HG03558 (cell line): Measurements from ENCODE around the gene PRUNE2.
"Not testable (repeated sequence)": the region's sequence is repeated elsewhere in the genome, so short reads cannot be mapped to it uniquely, and the experiment has no call there.

Source experiments
- ATAC-seq: cut with Tn5 transposase; IDR thresholded peaks from one replicate; pipeline ENCODE4 v1.9.1; 2021; ENCODE audit warnings: moderate number of reproducible peaks; ENCODE audit not compliant: unreplicated experiment; ENCODE audit errors: extremely low read depth

The PRUNE2 gene

DNA sequence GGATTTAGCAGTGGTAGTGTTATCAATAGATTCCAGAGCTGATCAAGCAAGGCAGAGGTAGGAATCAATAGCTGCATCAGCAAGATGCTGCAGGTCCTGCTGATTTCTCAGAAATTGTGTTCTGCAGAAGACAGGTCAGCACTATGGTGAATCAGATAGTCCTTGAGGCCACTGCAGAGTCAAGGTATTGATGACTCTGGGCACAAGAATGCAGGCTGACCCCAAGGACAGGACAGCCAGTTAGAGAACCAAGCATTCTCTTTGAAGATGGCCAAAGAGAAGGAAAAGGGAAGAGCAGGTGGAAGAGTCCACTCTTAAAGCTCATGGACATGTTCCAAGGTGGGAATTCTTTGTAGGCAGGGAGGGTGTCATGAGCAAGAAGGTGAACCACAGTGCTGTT is 28.0 kb downstream of the PRUNE2 start:
- no peak for ATAC-seq

DNA sequence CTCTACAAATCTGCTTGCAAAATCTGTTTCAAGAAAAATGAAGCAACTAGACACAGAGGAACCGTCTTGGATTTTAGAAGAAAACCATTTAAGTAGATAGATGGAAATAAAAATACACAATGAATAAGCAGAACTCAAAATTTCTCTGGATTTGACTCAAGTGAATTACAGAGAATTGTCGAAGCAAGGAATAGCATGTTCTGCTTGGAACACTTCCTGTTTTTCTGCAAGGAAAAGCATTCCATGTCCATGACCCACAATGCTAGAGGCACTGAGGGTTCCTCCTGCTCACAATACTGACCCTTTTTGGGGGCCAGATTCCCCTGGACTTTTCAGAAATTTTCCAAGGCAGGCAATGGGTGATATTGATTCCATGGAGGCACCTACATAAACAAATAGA is 29.8 kb downstream of the PRUNE2 start:
- no peak for ATAC-seq

DNA sequence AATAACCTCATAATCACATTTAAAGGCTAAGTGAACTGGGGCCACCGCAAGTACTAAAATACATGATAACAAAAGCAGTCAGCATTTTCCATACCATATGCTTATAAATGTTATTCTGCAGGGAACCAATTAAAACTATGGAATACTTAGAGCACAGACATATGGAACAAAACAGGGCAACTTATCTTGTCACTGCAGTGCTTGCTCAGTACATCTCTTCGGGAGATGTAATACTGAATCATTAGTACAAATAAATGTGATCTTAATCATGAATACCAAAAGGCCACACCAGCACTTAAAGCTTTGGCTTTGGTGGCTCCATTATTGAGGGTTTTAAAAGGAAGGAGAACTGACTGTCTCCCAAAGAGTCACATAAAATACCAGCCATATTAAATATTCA is 32.1 kb downstream of the PRUNE2 start:
- ATAC-seq: no peak

DNA sequence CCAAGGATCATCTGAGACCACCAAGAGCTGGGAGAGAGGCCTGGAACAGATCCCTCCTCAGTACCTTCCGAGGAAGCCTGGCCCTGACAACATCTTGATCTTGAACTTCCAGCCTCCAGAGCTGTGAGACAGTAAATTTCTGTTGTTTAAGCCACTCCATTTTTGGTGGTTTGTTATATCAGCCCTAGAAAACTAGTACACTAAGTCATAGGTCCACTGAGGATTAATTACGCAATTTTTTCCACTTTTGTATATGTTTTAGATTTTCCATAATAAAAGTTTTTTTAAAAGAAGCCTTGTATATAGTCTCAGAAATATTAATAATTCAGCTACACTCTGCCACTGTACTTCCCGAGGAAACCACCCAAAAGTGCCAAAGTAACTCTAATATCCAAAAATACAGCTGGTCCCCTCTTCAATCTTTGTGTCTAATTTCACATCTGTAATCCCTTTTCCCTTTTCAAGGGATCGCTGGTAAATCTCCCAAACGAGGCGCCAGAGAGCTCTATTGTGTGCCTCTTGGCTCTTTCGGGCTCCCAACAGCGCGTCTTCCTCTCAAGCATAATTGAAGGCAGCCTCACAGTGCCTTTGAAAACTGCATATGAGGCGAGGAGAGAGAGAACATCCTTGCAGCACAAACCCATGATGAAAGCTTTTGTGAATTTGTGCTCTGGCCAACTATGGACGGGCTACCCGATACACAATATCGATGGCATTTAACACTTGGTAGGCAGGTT is 32.7 kb downstream of the PRUNE2 start:
- no peak for ATAC-seq

DNA sequence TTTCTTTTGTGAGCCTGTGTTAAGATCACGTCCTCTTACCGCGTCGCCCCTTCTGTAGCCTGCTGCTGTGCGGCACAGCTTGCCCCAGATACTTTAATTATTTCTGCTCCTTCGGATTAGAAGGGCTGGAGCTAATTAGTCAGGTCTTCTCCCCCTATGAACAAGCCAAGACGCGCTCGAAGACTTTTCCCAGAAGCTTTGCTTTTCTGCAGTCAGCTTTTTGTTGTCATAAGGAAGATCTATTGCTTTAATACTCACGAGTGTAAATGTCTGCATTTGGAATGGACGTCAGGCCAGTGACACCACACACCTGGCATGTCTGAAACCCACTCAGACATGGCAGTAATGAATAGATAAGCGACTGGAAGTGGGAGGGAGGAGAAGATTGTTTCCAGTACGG is 37.0 kb downstream of the PRUNE2 start:
- ATAC-seq: no peak

DNA sequence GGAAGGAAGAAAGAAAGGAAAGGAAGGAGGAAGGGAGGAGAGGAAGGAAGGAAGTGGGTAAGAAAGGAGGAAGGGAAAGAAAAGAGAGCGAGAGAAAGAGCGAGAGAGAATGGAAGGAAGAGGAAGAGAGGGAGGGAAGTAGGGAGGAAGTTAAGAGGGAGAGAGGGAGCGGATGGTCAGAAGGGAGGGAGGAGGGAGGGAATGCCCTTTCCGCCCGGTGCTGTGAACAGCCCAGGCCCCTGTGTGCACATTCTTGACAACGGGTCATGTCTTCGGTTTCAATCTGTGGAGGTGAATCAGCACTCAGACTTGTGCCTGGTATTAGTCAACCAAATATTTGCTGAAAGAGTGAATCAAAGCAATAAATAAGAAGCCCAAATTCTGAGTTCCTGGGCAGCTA is 39.2 kb downstream of the PRUNE2 start:
- no peak for ATAC-seq

DNA sequence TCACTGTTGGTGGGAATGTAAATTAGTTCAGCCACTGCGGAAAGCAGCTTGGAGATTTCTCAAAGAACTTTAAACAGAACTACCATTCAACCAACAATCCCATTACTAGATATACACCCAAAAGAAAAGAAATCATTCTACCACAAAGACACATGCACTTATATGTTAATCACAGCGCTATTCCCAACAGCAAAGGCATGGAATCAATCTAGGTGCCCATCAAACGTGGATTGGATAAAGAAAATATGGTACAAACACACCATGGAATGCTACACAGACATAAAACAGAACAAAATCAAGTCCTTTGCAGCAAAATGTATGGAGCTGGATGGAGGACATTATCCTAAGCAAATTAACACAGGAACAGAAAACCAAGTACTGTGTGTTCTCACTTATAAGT is 42.1 kb downstream of the PRUNE2 start:
- ATAC-seq: no peak

DNA sequence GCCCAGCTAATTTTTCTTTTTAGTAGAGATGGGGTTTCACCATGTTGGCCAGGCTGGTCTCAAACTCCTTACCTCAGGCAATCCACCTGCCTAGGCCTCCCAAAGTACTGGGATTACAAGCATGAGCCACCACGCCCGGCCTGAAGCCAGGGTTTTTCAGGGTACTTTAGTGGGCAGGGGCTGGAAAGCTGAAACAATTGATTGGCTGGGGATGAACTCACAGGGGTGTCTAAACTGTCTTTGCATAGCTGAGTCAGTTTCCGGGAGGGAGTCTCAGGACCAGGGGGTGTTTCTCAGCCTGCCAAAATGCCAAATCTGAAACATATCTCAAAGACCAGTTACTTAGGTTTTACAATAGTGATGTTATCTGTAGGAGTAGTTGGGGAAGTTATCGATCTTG is 46.1 kb downstream of the PRUNE2 start:
- no peak for ATAC-seq

DNA sequence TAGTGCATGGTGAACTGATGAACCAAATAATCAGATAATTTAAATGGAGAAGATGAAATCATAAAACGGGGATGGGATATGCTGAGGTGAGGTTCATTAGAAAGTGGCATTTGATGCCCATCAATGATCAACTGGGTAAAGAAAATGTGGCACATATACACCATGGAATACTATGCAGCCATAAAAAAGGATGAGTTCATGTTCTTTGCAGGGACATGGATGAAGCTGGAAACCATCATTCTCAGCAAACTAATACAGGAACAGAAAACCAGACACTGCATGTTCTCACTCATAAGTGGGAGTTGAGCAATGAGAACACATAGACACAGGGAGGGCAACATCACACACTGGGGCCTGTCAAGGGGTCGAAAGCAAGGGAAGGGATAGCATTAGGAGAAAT is 47.7 kb downstream of the PRUNE2 start:
- ATAC-seq: not testable (repeated sequence)

DNA sequence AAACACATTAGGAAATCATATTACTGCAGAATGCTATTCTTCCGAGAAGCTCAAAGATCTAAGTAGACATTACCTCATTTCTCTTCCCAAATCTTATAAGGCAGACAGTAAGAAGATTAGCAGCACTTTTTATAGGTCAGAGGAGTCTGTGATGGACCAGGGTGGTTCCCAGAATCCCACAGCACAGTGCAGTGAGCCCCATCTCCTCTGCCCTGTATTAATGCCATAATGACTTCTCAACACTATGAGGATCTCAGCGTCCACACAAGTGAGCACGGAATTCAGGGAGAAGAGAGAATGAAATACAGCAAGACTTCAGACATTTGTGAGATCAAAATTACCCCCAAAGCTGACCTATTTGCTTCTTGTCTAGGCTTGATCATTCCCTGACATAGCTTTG is 49.9 kb downstream of the PRUNE2 start:
- no peak for ATAC-seq

DNA sequence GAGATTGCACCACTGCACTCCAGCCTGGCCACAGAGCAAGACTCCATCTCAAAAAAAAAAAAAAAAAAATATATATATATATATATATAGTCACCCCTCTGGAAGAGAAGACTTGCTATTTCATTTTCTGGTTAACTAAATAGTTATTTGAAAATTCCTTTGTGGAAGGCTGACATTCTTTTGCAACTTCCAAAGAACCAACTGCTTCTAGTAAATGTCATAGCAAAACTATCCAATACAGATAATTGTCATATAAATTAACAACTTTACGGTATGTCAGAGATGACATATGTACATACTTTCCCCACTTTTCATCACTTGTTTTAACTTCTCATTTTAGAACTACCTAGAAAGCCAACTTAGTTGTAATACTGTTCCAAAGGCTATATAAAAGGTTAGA is 50.9 kb downstream of the PRUNE2 start:
- no peak for ATAC-seq

DNA sequence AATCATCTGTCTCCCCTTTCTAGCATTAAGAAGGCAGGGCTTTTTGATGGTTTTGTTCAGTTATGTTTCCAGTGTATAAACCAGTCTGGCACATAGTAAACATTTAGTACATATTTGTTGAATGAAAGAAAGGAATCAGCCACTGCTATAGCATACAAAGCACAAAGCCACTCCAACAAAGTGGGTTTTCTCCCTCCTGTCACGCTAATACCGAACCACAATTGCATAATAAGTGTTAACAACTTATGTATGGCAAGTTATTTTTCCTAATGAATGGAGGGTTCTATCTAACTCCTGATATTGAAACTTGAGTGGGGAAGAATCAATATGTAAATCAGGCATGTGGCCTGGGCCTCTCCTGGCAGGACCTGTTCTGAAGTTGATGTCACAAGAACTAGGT is 53.9 kb downstream of the PRUNE2 start:
- no peak for ATAC-seq

DNA sequence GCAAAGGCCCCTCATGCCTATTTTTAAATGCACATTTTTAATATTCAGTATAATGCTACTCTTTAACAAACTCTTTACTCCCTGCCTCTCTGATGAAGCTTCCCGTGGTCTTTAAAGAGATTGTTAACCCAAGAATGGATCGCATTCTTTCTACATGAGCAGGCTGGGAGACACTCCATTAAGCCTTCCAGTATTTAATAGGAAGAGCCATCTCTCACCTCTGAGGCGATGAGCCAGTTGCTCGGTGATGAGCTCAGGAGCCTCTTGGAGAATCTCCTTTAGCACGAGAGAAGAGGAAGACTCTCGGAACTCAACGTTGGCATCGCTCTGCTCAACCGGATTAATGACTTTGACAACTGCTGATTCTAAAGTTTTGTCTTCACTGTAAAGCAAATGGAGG is 59.6 kb downstream of the PRUNE2 start:
- no peak for ATAC-seq

DNA sequence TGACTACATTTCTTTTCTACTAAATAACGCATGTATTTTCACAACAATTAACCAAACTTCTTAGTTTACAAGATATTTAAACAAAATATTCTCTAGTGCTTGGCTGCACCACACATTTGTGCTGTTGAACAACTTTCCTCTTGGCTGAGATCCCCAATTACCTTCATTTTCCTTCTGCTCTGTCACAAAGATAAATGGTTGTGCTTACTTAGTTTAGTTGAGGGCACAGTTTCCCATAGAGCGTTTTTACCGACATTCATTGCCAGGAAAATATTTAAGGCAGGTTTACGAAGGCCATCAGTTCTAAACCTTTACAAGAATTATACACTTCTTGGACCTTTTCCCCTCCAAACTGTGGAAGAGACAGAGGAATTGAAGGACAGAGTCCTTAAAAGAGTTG is 60.7 kb downstream of the PRUNE2 start:
- no peak for ATAC-seq

DNA sequence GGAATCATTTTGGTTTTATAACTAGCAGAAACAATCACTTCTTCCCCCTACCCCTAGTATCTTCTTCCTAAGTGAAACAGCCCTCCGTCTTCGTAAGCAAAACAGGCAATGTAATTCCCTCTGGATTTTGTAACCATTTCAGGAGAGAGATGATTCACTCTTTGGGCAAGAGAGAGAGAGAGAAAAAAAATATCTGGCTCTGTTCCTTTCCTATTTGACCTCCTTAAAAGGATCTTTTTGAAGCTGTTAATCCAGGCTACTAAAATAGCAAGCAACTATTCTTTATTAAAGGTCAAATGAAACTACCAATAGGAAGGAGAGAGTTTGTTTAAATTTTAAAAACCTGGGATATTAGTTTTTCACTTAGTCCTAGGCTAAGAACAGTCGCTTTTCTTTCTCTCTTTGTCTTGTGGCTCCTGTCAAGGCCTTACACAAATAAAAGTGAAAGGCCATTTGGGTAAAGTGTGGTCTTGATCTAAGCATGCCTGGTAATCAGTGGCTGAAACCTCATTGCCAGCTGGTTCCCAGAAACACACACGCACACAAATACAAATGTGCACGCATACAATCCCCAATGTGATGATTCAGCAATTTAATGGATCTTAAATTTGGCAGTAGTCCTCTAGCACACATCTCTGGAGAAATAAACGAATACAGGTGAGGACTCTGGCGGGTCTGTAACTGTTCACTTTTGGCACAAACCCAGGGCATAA is 70.2 kb downstream of the PRUNE2 start:
- ATAC-seq: no peak

DNA sequence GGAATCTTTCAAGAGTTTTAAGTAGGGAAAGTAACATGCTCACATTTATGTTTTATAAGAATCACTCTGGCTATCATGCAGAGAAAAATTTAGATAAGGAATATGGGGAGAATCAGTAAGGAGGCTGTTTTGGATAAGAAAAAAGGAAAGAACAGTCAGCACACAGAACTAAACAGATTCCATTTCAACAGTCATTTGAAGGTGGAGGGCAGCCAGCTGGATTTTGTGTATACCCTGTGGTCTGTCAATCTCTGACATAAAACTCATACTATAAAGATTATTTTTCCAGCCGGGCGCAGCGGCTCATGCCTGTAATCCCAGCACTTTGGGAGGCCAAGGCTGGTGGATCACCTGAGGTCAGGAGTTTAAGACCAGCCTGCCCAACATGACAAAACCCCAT is 77.5 kb downstream of the PRUNE2 start:
- no peak for ATAC-seq

DNA sequence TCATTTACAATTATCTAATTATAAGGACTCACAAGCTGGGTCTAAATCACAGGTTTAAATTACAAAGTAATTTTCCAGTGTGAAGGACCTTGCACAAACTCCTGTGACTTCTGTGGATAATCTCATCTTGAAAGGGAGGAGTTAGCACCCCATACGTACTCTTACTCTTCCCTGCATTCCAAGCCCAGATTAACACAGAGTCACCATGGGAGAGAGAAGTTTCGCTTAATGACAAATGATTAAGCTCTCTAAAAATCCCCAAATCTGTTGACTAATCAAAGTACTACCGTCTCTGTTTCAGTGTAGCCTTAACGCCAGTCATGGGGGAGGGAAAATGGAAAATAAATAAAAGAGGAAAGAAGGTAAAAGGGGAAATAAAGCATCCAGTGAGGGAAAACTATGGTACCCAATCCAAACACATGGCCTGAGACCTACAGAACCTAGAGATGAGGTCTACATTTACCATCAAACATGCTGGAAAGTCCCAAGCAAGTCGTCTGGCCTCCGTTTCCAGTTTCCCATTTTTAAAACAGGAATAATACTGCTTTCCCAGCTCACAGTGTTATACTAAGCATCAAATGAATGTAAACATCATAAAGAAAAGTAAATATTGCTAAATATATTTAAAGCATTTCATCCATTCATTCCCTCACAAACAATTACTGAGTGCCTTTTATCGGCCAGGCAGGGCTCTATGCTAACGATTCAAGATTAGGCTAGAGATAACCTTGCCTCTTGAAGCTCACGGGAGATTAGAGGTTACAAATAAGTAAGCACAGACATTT is 78.4 kb downstream of the PRUNE2 start:
- ATAC-seq: no peak

DNA sequence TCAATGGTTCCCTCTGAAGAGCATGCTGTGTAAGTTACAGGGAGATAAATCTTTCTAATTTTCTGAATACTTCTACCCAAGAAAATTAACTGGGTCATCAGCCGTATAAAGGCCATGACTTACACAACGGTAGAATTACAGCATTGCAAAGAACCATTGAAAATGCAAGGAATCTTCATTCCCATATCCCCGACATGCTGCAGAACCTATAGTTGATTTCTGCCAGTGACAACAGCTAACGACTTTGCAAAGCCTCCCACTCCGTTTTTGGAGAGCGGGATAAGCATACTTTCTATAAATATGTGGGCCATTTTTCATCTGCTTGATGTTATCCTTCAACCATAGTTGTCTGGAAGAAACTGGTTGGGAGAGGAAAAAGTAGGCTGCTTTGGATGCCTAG is 85.5 kb downstream of the PRUNE2 start:
- no peak for ATAC-seq

DNA sequence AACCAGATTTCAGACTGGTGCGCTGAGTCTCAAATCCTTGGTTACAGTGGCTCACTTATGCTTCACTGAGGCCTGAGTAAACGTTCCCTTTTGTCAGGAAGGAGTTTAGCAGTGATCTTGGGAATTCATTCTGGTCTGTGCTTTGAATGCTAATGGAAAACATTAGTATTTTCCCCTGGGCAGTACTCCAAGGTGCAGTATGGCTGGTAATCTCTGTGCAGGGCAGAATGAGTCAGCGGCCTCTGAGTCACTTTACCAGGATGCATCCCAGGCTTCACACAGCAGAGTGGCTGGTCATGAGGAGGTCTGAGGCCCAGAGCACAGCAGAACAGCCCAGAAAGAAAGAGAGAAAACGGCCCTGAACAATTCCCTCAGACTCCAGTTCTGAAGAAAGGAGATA is 87.6 kb downstream of the PRUNE2 start:
- ATAC-seq: no peak

DNA sequence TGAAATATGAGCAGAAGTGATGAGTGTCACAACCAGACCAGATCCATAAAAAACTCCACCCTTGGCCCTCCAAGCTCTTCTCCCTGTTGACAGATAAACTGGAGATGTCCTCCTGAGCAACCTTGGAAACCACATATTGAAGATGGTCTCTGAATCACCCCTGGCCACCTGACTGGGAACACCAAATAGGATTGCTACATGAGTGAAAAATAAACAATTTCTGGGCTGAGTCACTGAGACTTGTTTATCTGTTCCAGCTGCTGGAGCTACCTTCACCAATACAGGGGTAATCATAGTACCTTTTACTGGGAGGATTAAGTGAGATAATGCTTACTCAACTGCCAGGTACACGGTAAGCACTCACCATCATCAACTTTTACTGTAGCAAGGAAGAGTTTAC is 88.4 kb downstream of the PRUNE2 start:
- no peak for ATAC-seq

DNA sequence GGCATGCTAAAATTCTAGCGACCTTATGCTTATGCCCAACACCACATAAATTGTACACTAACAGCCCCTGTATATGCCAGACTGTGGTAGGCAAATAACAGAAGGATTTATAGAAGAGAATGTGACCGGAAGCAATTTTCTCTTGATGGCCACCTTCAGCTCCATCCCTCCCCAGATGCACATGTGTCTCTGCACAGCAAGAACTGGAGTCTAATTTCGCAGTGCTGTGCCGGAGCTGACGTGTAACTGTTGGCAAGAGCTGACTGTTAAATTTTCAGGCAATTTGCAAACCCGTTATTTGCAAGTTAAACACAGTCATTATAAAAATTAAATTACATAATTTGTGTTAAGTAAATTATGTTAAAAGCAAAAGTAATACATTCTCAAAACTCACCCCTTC is 93.3 kb downstream of the PRUNE2 start:
- no peak for ATAC-seq
